Prostate gland (tissue), 2 donors: ENCODE results near the gene RPN2.

ENCODE experiments used
- POLR2A ChIP-seq: fragments of 450-650 bp; IDR thresholded peaks from one replicate; pipeline ENCODE4 v1.6.1; 2016; ENCODE audit warnings: antibody characterized with exemption, mild to moderate bottlenecking
- POLR2AphosphoS5 ChIP-seq: sonication (generic); formaldehyde crosslinking; IDR thresholded peaks from one replicate; pipeline ENCODE4 v1.6.1; 2017; ENCODE audit warnings: antibody characterized with exemption
- TF ChIP-seq, protein P1 (sequence below), 4 experiments: fragments of 200-600 bp in 2 of 4; fragments of 450-650 bp in 2 of 4; sonication (generic) in 2 of 4; IDR thresholded peaks; 1 replicate in 3 of 4; 2 replicates in 1 of 4; pipeline ENCODE4 v1.5.1; 2016 to 2019; ENCODE audit warnings: antibody characterized with exemption in 4 of 4, mild to moderate bottlenecking in 2 of 4, moderate library complexity in 2 of 4

- no peak for TF ChIP-seq POLR2AphosphoS5
- TF ChIP-seq, protein P1, sequence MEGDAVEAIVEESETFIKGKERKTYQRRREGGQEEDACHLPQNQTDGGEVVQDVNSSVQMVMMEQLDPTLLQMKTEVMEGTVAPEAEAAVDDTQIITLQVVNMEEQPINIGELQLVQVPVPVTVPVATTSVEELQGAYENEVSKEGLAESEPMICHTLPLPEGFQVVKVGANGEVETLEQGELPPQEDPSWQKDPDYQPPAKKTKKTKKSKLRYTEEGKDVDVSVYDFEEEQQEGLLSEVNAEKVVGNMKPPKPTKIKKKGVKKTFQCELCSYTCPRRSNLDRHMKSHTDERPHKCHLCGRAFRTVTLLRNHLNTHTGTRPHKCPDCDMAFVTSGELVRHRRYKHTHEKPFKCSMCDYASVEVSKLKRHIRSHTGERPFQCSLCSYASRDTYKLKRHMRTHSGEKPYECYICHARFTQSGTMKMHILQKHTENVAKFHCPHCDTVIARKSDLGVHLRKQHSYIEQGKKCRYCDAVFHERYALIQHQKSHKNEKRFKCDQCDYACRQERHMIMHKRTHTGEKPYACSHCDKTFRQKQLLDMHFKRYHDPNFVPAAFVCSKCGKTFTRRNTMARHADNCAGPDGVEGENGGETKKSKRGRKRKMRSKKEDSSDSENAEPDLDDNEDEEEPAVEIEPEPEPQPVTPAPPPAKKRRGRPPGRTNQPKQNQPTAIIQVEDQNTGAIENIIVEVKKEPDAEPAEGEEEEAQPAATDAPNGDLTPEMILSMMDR (IDR thresholded peaks at IDR 0.05) = no peak
- TF ChIP-seq POLR2A = no peak
Observed at GRCh38 chr20:37243076-37243936, 64.2 kb downstream of the RPN2 start.
